Kidney tubule cell (primary cell): ENCODE results near the gene WDR64.

Experiments used
- DNase-seq: peaks from one replicate; pipeline ENCODE4 v3.0.0-alpha.2; 2018; ENCODE audit warnings: low spot score

Gene WDR64

GRCh38 chr1:241652012-241652411 is at the start of gene WDR64:
WDR64 (plus strand) TSS chr1:241652281; CDS start chr1:241652485, 204 bp downstream.
- DNase-seq: no peak

GRCh38 chr1:241603731-241604245 is 48.3 kb upstream of the WDR64 start:
- DNase-seq: peak; percentile 81

- DNase-seq: peak; percentile 53
Measured at GRCh38 chr1:241605146-241605805, 46.8 kb upstream of the WDR64 start.

- DNase-seq: peak; percentile 82
Measured at GRCh38 chr1:241606544-241606943, 45.5 kb upstream of the WDR64 start.

GRCh38 chr1:241607497-241607896 is 44.6 kb upstream of the WDR64 start:
- no peak for DNase-seq

- peak; percentile 62 for DNase-seq
Measured at GRCh38 chr1:241608379-241609033, 43.6 kb upstream of the WDR64 start.

- peak; percentile 12 for DNase-seq
Measured at GRCh38 chr1:241610056-241610815, 41.8 kb upstream of the WDR64 start.

GRCh38 chr1:241611063-241611462 is 41.0 kb upstream of the WDR64 start:
- DNase-seq: peak; percentile 83

GRCh38 chr1:241611736-241612135 is 40.3 kb upstream of the WDR64 start:
- no peak for DNase-seq

GRCh38 chr1:241612533-241613477 is 39.3 kb upstream of the WDR64 start:
- peak; percentile 90 for DNase-seq

GRCh38 chr1:241614144-241614543 is 37.9 kb upstream of the WDR64 start:
- no peak for DNase-seq

GRCh38 chr1:241614572-241614971 is 37.5 kb upstream of the WDR64 start:
- no peak for DNase-seq

- peak; percentile 97 for DNase-seq
Measured at GRCh38 chr1:241615043-241615974, 36.8 kb upstream of the WDR64 start.

- no peak for DNase-seq
Measured at GRCh38 chr1:241617426-241617825, 34.7 kb upstream of the WDR64 start.

- DNase-seq: no peak
Measured at GRCh38 chr1:241622669-241623068, 29.4 kb upstream of the WDR64 start.

- no peak for DNase-seq
Measured at GRCh38 chr1:241624935-241625334, 27.1 kb upstream of the WDR64 start.

GRCh38 chr1:241627453-241628259 is 24.4 kb upstream of the WDR64 start:
- peak; percentile 85 for DNase-seq

GRCh38 chr1:241630005-241630404 is 22.1 kb upstream of the WDR64 start:
- no peak for DNase-seq

- DNase-seq: no peak
Measured at GRCh38 chr1:241630476-241630875, 21.6 kb upstream of the WDR64 start.

- DNase-seq: no peak
Measured at GRCh38 chr1:241630899-241631298, 21.2 kb upstream of the WDR64 start.
